ENCODE data around the gene PI16. TPM values are rescaled to one million over a fixed set of nuclear protein-coding genes. Genes with fewer than 3 reads are reported as not detected.

PI16 gene
- polyA plus RNA-seq, 1 of the 3 experiments (the other 2 are of a cell fraction): 0.02 TPM

GRCh38 chr6:36997811-36998722, 43.5 kb downstream of the PI16 start (continued):
- TF ChIP-seq TEAD4 (IDR thresholded peaks at IDR 0.05; ENCODE audit: borderline replicate concordance, insufficient read depth): no peak
- no peak for TF ChIP-seq JUND (IDR thresholded peaks at IDR 0.05)
- no peak for TF ChIP-seq PBX3 (IDR thresholded peaks at IDR 0.05)
- no peak for TF ChIP-seq FOSL2 (IDR thresholded peaks at IDR 0.05; ENCODE audit: borderline replicate concordance, low read depth)
- no peak for TF ChIP-seq RXRA (IDR thresholded peaks at IDR 0.05; ENCODE audit: borderline replicate concordance, low read depth)
- TF ChIP-seq MAX (IDR thresholded peaks at IDR 0.05; ENCODE audit: low read depth): no peak
- no peak for TF ChIP-seq FOXJ3 (CRISPR knock-in tag; IDR thresholded peaks at IDR 0.05)
- TF ChIP-seq USF2 (IDR thresholded peaks at IDR 0.05; ENCODE audit: borderline replicate concordance, low read depth, low read length): no peak

GRCh38 chr6:36998723-36999038, 44.1 kb downstream of the PI16 start:
- 86% methylated on average over 8 of the region's 8 CpGs for whole genome bisulfite sequencing (ENCODE audit: low lambda C conversion rate)
- Histone ChIP-seq H3F3A (replicated peaks; ENCODE audit: insufficient read depth) (no peaks in the 10 kb centered on the region), H3K4me1 (ENCODE audit: control insufficient read depth in 1 of 2, insufficient read depth in 2 of 2, low read depth in 1 of 2, low read length in 1 of 2) (peaks cover 0 to 10% of the 10 kb centered on the region in 2 experiments; a peak in 1 of 4 replicates), H3K27me3 (ENCODE audit: insufficient read depth) (no peaks in the 10 kb centered on the region; the same call in 1 of the 2 replicates), H4K20me1 (ENCODE audit: insufficient read depth) (no peaks in the 10 kb centered on the region), H3K36me3 (replicated peaks in 1 of 2; ENCODE audit: control insufficient read depth in 1 of 2, insufficient read depth in 2 of 2, low read length in 1 of 2) (no peaks in the 10 kb centered on the region), H3K9me2 (no peaks in the 10 kb centered on the region), H3K79me2 (ENCODE audit: insufficient read depth) (no peaks in the 10 kb centered on the region), H3K9ac (no peak overlapping the region), H3K9me3 (no peaks in the 10 kb centered on the region), H2AFZ (ENCODE audit: low read depth) (no peak overlapping the region), H3K4me2 (no peak overlapping the region), H3K27ac (ENCODE audit: low read depth in 2 of 2, low read length in 1 of 2) (no peak overlapping the region), H3K4me3 (ENCODE audit: low read depth in 2 of 2, low read length in 1 of 2) (no peak overlapping the region)
- TF ChIP-seq TCF12 (IDR thresholded peaks at IDR 0.05): no peak
- TF ChIP-seq FOXJ3 (CRISPR knock-in tag; IDR thresholded peaks at IDR 0.05): no peak
- TF ChIP-seq MAX (IDR thresholded peaks at IDR 0.05; ENCODE audit: low read depth): no peak
- no peak for TF ChIP-seq NRF1 (IDR thresholded peaks at IDR 0.05; ENCODE audit: low read depth, low read length)
- TF ChIP-seq GATA2 (CRISPR knock-in tag; IDR thresholded peaks at IDR 0.05): no peak
- no peak for TF ChIP-seq CHD2 (IDR thresholded peaks at IDR 0.05; ENCODE audit: low read length, partially characterized antibody)
- no peak for TF ChIP-seq SMC3 (IDR thresholded peaks at IDR 0.05; ENCODE audit: low read depth, low read length)
- TF ChIP-seq EP300 (IDR thresholded peaks at IDR 0.05; ENCODE audit: borderline replicate concordance in 1 of 2, low read depth in 1 of 2, low read length in 1 of 2): no peak
- no peak for TF ChIP-seq TEAD4 (IDR thresholded peaks at IDR 0.05; ENCODE audit: borderline replicate concordance, insufficient read depth)
- TF ChIP-seq PBX3 (IDR thresholded peaks at IDR 0.05): no peak
- TF ChIP-seq IRF3 (IDR thresholded peaks at IDR 0.05; ENCODE audit: low read depth, low read length): no peak
- TF ChIP-seq RAD21 (IDR thresholded peaks at IDR 0.05; ENCODE audit: low read length): no peak
- no peak for TF ChIP-seq NFIC (IDR thresholded peaks at IDR 0.05; ENCODE audit: borderline replicate concordance)
- DNase-seq: no peak
- POLR2A ChIA-PET: no interaction called here
- CTCF ChIA-PET: interaction anchor here (2.1 kb wide), 1 partner anchor 19 kb away, joined by 7 read pairs; no protein-coding TSS in a partner anchor
